Occipital lobe (tissue), 2 donors: ENCODE results near the gene BRIP1. TPM values are rescaled to one million over a fixed set of nuclear protein-coding genes. Genes with fewer than 3 reads are reported as not detected.
"Not testable (repeated sequence)": the region's sequence is repeated elsewhere in the genome, so short reads cannot be mapped to it uniquely, and the experiment has no call there.

Source experiments
- DNase-seq: peaks from one replicate; lab custom pipeline; 2025; lab: John Stamatoyannopoulos, UW
- total RNA-seq: library from RNA; depleted of rRNA; stranded (reverse); fragments of >200 nt; gene quantifications from one replicate; pipeline ENCODE4 v1.2.3, GENCODE V29; 2014

Gene BRIP1
- total RNA-seq, 1 donor from 2014 or later, result 5.8 TPM

DNA sequence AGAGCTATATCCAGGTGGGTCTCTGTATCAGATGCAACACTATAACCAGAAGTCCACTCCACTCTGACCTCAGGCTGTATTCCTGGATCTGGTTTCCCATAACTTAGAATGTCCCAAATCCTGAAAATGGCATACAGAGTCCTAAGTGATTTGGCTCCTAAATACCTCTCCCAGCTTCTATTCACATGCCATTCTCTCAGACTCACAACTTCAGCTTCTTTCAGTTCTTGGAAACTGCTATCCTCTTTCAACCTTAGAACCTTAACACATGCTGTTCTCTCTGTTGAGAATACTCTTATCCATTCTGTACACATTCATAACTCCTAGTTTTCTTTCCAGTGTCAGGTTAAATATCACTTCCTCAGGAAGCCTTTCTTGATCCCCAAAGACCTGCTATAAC, 132.0 kb downstream of the BRIP1 start:
- DNase-seq, result no peak

DNA sequence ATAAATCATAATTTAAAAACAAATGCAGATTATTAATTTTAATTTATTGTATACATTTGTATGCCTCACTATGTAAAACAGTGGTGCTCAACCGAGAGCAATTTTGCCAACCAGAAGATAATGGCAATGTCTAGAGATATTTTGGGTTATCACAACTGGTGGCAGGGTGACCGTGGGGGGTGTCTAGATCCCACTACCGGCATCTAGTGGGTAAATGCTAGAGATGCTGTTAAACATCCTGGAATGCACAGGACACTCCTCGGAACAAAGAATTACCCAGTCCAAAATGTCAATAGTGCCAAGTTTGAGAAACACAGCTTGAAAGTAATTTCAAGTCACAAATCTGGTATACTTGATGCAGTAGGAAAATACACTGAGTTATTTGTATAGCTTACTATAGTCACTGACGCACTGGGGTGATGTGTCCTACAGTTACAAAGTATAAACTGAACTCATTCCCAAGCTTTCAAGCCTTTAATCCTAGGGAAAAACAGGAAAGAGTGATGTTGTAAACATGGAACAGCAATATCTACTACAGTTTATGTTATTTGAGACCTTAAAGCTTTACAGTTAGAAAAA, 133.5 kb downstream of the BRIP1 start:
- no peak for DNase-seq

DNA sequence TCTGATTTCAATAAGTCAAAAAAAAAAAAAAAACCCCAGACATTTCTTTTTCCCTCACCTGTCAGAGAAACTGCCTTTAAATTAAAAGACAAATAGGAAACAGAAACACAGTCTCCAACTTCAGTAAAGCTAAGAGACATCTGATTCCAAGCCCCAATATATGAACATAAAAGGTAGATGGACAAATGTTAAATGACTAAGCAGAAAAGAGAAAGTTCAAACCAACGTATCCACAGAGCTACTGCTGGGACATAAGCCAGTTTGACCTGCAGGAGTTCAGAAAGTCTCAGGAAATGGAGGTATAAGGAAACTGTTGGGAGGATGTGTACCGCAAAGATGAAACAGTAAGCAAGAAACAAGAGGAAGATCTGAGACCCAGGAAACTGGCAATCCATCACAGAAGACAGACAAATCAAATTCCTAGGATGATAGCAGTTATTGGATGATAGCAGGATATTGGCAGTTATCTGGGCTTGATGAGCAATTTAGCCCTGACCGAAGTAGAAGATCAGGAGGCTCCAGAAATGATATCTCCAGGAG, 135.0 kb downstream of the BRIP1 start:
- no peak for DNase-seq

DNA sequence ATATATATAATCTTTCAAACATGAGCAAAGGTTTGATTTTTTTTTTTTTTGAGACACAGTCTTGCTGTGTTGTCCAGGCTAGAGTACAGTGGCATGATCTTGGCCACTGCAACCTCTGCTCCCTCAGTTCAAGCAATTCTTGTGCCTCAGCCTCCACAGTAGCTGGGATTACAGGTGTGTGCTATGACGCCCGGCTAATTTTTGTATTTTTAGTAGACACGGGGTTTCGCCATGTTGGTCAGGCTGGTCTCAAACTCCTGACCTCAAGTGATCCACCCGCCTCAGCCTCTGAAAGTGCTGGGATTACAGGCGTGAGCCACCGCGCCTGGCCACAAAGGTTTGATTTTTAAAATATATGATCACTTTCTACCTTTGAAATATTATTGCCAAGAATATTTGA, 135.5 kb downstream of the BRIP1 start:
- DNase-seq, result not testable (repeated sequence)

DNA sequence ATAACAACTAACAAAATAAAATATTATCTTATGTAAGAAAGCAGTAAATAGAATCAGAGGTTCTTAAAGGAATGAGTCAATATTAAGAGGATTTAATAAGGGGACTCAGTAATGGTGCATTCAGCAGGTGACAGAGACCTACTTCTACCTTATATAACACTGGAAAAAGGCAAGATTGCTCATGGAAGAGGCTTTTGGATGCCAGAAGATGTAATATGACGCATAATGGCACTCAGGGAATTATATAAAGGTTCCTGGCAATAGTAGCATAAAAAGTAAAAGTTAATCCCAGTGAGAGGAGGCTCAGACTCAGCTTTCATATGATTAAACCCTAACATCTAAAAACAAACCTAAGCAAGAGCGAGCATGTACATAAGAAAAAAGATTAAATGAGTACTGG, 136.4 kb downstream of the BRIP1 start:
- DNase-seq, result no peak

DNA sequence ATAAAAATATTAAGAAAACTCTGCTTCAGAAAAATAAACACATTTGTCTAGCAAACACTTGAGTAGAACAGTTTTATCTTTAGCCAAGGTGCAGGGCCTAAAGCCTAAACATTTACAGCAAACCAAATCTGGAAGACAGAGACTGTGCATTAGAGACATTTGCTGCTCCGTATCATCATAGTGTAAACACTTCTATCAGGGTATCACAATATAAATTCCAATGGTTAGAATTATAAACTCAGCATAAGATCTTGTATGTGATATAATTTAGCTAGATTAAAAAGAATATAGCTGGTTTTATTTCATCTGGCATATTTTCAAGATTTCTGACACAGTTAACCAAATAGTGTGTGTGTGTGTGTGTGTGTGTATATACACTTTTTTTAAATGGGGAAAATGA, 138.6 kb downstream of the BRIP1 start:
- no peak for DNase-seq

DNA sequence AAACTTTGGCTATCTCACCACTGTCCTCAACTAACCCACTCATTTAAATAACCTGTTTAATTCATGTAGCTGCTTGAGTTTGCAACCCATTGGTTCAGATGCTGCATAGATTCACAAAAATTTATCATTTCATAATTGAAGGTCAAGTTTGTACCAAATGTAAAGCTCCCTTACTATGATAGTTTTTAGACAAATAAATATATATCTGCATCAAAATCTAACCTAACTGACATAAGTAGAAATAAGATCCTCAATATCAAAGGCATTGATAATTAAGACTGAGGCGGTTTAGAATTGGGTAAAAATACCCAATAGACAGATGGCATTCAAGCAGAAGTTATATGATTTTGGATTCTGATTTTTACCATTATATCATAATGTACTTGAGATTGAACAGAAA, 139.4 kb downstream of the BRIP1 start:
- DNase-seq, result no peak

DNA sequence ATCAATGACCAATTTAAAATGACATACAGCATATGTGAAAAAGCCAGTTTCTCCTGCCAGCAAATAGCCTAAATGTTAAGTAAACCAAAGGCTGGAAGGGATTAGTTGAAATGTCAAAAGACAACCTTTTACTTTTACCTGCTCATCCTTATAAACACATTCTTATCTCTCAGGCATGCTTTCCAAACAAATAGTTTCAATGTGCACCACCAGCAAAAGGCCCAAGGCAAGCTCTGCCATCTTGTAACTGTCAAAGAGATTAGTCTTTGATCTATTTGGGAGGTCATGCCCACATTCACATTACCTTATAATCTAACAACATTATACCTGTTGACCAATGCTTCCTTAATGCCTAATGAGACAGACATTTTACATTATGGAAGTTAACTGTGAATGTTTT, 140.1 kb downstream of the BRIP1 start:
- no peak for DNase-seq

DNA sequence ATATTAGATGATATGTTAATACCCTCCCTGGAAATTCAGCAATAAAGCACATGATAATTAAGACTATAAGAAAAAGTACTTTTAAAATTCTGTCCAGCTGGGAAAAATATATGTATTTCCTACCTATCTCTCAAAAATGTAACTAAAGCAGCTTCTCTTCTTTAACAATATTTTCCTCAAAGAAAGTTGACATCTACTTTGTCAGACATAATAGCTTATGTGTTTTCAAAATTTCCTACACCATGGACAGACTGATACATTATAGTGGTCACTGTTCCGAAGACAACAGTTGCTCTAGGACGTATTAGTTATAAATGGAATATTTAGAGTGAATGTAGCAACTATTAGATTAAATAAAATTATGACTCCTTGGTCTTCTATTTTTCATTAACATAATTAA, 140.9 kb downstream of the BRIP1 start:
- no peak for DNase-seq

DNA sequence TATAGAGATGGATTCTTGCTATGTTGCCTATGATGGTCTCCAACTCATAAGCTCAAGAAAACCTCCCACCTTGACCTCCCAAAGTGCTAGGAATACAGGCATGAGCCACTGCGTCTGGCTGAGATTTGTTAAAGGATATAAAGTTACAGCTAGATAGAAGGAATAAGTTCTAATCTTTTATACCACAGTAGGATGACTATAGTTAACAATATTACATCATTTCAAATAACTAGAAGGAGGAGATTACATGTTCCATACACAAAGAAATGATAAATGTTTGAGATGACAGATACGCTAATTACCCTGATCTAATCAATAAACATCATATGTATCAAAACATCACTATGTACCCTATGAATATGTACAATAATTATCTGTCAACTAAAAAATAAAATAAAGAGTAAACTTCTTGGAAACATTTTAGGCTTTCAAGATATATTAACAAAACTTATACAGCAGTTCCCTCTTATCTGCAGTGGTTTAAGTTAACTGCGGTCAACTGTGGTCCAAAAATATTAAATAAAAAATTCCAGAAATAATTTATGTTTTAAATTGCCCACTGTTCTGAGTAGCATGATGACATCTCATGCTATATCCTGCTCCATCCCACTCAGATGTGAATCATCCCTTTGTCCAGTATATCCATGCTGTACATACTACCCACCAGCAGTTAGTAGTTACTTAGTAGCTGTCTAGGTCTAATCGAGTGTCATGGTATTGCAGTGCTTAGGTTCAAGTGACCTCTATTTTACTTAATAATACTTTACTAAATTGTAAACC, 143.1 kb downstream of the BRIP1 start:
- no peak for DNase-seq

DNA sequence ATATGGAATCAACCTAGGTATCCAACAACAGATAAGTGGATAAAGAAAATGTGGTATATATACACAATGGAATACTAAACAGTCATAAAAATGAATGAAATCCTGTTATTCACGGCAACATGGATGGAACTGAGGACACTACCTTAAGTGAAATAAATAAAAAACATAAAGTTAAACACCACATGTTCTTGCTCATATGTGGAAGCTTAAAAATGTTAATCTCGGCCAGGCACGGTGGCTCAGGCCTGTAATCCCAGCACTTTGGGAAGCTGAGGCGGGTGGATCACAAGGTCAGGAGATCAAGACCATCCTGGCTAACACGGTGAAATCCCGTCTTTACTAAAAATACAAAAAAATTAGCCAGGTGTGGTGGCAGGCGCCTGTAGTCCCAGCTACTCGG, 144.1 kb downstream of the BRIP1 start:
- not testable (repeated sequence) for DNase-seq

DNA sequence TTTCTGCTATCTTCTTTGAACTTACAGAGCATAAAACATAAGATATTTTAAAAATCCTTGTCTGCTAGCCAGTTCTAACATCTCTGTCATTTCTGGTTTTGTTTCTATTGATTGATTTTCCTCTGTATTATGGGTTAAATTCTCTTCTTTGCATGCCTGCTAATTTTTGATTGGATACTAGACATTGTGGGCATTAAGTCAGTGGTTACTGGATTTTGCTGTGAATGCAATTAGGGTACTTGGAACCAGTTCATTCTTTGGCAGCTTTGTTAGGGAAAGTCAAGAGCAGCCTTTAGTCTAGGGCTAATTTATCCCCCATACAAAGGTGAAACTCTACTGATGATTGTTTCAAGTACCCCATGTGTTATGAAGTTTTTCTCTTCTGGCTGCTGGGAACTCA, 145.3 kb downstream of the BRIP1 start:
- DNase-seq, result no peak

DNA sequence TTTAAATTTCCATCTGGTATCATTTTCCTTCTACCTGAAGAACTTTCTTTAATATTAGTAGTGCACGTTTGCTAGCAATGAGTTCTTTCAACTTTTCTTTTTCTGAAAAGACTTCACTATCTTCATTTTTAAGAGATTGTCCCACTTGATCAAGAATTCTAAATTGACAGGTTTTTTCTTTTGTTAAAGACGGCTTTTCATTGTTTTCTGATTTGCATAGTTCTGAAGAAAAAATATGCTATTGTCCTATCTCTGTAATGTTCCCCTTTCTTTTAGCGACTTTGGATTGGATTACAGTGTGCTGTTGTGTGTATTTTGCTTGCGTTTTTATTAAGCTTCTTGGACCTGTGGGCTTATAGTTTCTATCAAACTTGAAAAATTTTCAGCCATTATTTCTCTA, 146.0 kb downstream of the BRIP1 start:
- no peak for DNase-seq

DNA sequence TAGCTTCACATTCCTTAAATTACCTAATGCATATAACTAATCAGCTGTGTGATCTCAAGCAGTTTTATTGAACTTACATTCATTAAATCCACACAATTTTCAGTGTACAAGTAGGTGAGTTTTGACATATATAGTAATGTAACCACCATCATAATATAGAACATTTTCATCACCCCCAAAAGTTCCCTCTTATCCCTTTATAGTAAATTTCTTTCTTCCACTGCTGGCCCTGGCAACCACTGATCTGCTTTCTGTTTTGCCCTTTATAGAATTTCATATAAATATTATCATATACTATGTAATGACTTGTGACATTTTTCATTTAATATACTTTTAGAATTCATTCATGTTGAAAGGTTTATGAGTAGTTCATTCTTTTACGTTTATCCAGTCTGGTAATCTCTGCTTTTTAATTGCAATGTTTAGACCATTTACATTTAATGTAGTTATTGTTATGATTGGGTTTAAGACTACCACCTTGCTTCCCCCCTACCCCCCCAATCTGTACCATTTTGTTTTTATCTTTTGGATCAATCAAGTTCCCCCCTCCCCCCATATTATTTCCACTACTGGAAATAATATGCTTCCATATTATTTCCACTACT, 147.0 kb downstream of the BRIP1 start:
- no peak for DNase-seq

DNA sequence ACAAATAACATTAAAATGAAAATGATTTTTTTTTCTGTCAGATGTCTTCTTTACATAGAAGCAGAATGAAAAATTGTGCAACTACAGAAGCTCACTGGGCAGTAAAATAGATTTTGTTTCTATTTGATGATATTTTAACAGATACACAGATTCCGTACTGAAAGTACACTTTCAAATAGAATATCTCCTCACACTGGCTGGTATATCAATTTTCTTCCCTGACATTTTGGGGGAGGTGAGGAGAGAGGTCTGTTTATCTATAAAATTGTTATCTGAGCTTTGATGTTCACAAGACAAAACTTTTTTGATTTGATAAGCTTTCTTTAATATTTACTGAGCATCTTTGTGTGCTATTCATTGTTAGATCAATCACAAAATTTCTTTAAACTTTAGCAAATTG, 148.0 kb downstream of the BRIP1 start:
- DNase-seq, result no peak

DNA sequence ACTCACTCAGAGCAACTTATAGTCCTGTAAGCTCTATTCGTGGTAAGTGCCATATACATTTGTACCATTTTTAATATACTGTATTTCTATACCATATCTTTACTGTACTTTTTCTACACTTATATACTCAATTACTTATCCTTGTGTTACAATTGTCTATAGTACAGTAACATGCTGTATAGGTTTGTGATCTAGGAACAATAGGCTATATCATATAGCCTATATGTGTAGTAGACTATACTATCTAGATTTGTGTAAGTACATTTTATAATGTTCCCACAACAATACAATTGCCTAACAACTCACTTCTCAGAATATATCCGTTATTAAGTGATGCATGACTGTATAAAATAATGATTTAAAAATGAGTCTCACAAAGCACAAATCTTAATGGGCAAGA, 149.0 kb downstream of the BRIP1 start:
- DNase-seq, result no peak

DNA sequence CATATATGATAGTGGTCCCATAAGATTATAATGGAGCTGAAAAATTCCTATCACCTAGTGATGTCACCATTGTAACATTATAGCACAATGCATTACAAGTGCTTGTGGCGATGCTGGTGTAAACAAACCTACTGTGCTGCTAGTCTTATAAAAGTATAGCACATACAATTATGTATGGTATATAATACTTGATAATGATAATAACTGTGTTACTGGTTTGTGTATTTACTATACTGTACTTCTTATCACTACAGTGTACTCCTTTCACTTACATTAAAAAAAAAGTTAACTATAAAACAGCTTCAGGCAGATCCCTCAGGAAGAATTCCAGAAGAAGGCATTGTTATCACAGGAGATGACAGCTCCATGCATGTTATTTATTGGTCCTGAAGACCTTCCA, 150.3 kb downstream of the BRIP1 start:
- DNase-seq, result no peak

DNA sequence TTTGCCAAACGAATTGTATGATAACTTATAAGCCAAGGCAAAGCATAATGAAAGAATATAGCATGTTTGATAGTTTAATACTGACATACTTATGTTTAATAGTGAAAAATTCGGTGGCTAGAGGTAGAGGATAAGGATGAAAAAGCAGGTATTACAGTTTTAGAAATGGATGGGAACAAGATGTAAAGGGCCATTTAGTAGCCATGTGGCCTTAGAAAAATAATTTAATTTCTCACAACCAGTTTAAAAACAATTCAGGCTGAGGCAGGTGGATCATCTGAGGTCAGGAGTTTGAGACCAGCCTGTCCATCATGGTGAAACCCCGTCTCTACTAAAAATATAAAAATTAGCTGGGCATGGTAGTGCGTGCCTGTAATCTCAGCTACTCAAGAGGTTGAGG, 152.8 kb downstream of the BRIP1 start:
- DNase-seq, result no peak

DNA sequence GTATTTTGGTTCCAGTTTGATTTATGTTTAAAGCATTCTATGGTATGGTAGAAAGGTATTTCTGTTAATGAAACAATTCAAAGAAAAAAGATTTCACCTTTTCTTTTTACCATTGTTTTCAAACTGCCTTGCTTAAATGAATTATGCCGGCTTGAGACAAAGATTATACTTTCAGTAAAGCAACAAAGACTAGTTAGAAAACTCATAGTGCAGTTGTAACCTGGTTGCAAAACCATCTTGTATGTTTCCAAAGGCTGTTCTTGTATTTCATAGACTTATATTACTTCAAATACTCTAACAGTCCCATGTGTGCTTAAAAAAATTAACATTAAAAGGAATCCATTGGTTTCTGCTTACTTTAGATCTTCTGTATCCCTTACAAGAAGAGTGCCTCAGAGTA, 153.8 kb downstream of the BRIP1 start:
- DNase-seq, result no peak

DNA sequence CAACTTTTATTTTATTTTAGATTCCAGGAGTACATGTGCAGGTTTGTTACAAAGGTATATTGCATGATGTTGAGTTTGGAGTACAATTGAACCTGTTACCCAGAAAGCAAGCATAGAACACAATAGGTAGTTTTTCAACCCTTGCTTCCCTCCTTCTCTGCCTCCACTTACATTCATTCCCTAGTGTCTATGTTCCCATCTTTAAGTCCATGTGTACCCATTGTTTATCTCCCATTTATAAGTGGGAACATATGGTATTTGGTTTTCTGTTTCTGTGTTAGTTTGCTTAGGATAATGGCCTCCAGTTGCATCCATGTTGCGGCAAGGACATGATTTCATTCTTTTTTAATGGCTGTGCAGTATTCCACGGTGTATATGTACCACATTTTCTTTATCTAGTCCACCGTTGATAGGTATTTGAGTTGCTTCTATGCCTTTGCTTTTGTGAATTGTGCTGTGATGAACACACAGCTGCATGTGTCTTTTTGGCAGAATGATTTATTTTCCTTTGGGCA, 158.3 kb downstream of the BRIP1 start:
- no peak for DNase-seq

DNA sequence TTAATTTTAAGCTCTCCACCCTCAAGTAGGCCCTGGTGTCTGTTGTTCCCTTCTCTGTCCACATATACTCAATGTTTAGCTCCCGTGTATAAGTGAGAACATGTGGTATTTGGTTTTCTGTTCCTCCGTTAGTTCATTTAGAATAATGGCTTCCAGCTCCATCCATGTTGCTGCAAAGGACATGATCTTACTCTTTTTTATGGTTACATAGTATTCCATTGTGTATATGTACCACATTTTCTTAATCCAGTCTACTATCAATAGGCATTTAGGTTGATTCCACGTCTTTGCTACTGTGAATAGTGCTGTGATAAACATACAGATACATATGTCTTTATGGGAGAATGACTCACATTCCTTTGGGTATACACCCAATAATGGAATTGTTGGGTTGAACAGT, 160.9 kb downstream of the BRIP1 start:
- no peak for DNase-seq

DNA sequence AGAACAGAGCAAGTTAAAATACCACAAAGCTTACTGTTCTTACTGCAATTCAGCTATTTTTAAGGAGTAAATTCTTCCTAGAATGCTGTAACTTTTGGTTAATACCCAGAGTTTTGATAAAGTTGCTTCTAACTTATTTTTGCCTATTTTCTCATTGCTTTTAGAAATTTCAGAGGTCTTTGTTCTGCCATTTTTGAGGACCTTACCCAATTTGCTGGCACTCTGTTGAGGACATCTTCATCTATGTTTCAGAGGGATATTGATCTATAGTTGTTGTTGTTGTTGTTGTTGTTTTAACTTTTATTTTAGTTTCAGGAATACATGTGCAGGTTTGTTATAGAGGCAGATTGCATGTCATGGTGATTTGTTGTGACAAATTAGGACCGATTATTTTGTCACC, 161.3 kb downstream of the BRIP1 start:
- DNase-seq, result no peak

DNA sequence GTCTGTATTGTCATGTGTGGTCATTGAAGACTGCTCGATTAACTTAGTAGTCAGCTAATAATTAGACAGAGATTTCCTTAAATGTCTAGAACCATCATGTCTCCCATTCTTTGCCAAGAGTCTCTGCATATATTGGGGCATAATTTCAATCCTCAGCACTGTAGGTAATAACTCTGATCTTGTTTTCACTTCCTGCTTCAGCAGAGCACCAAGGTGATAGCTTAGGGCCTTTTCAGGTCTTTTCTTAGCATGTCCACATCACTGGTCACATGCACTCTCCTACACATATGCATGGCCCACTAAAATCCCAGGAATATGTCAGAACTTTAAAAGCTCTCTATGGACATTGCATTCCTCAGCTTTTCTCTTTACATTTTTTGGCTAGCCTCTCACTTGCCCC, 162.0 kb downstream of the BRIP1 start:
- DNase-seq, result no peak
